Measurements from ENCODE around the gene TIMM10. TPM values are rescaled to one million over a fixed set of nuclear protein-coding genes. Genes with fewer than 3 reads are reported as not detected.

Gene TIMM10
- polyA plus RNA-seq, 2 donors = 38.8 to 61.6 TPM

- Histone ChIP-seq H3K27me3 (ENCODE audit: control insufficient read depth in 1 of 2, insufficient read depth in 2 of 2, low read length in 2 of 2) (no peaks in the 10 kb centered on the region), H3K9me3 (ENCODE audit: control insufficient read depth in 2 of 2, insufficient read depth in 1 of 2, low read depth in 1 of 2, low read length in 1 of 2) (no peaks in the 10 kb centered on the region), H3K27ac (ENCODE audit: low read depth in 2 of 2, low read length in 1 of 2) (no peak overlapping the region), H3K4me1 (ENCODE audit: control insufficient read depth in 2 of 2, insufficient read depth in 2 of 2, low read length in 1 of 2) (peaks cover 2 to 3% of the 10 kb centered on the region in 2 donors), H3K36me3 (ENCODE audit: control insufficient read depth in 2 of 2, insufficient read depth in 2 of 2, low read length in 1 of 2) (peaks cover 0 to 9% of the 10 kb centered on the region in 2 donors), H3K4me3 (ENCODE audit: low read depth in 1 of 2, low read length in 2 of 2) (no peak overlapping the region)
- 76 to 79% methylated on average over 4 of the region's 4 CpGs for WGBS, 2 donors
Measured at GRCh38 chr11:57560146-57560545, 29.6 kb upstream of the TIMM10 start.

GRCh38 chr11:57556041-57556440 is 25.5 kb upstream of the TIMM10 start:
- Histone ChIP-seq H3K9me3 (ENCODE audit: control insufficient read depth in 2 of 2, insufficient read depth in 1 of 2, low read depth in 1 of 2, low read length in 1 of 2) (no peaks in the 10 kb centered on the region), H3K27me3 (ENCODE audit: control insufficient read depth in 1 of 2, insufficient read depth in 2 of 2, low read length in 2 of 2) (no peaks in the 10 kb centered on the region), H3K27ac (ENCODE audit: low read depth in 2 of 2, low read length in 1 of 2) (no peak overlapping the region), H3K4me3 (ENCODE audit: low read depth in 1 of 2, low read length in 2 of 2) (no peak overlapping the region), H3K36me3 (ENCODE audit: control insufficient read depth in 2 of 2, insufficient read depth in 2 of 2, low read length in 1 of 2) (peaks cover 16 to 27% of the 10 kb centered on the region in 2 donors), H3K4me1 (ENCODE audit: control insufficient read depth in 2 of 2, insufficient read depth in 2 of 2, low read length in 1 of 2) (no peaks in the 10 kb centered on the region)
- 66 to 77% methylated on average over 8 of the region's 8 CpGs for WGBS, 2 donors

DNA sequence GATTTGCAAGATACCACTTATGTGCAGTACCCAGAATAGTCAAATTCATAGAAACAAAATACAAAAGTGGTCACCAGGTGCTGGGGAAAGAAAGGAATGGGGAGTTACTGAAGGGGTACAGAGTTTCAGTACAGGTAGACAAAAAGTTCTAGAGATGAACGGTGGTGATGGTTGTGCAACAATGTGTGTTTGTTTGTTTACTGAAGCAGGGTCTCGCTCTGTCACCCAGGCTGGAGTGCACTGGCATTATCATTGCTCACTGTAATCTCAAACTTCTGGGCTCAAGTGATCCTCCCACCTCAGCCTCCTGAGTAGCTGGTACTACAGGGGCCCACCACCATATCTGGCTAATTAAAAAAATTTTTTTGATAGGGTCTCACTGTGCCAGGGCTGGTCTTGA is 24.8 kb upstream of the TIMM10 start:
- H3K36me3 ChIP-seq (ENCODE audit: control insufficient read depth in 2 of 2, insufficient read depth in 2 of 2, low read length in 1 of 2) = peaks cover 16 to 27% of the 10 kb centered on the region in 2 donors
- no peak overlapping the region for H3K27ac ChIP-seq (ENCODE audit: low read depth in 2 of 2, low read length in 1 of 2)
- no peak overlapping the region for H3K4me3 ChIP-seq (ENCODE audit: low read depth in 1 of 2, low read length in 2 of 2)
- H3K9me3 ChIP-seq (ENCODE audit: control insufficient read depth in 2 of 2, insufficient read depth in 1 of 2, low read depth in 1 of 2, low read length in 1 of 2) = no peaks in the 10 kb centered on the region
- WGBS, 2 donors = 86 to 93% methylated on average over 2 of the region's 2 CpGs
- H3K4me1 ChIP-seq (ENCODE audit: control insufficient read depth in 2 of 2, insufficient read depth in 2 of 2, low read length in 1 of 2) = no peaks in the 10 kb centered on the region
- no peaks in the 10 kb centered on the region for H3K27me3 ChIP-seq (ENCODE audit: control insufficient read depth in 1 of 2, insufficient read depth in 2 of 2, low read length in 2 of 2)

DNA sequence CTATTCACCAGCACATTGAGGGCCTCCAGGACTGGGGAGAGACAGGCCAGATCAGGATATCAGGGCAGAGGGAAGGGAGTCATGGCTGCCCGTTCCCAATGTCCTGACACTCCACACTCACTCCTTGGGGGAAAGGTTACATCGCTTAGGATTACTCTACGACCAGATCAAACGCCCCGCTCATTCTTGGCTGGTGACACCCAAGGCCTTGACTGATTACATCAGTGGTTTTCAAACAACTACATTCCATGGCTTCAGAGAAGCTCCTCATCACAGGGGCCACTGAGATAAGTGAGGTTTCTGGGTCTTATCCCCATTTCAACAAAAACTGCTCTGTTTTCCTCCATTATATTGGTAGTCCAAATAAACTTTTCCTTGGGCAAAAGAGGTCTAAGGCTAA is 21.9 kb upstream of the TIMM10 start:
- Histone ChIP-seq H3K36me3 (ENCODE audit: control insufficient read depth in 2 of 2, insufficient read depth in 2 of 2, low read length in 1 of 2) (peaks cover 16 to 32% of the 10 kb centered on the region in 2 donors), H3K4me1 (ENCODE audit: control insufficient read depth in 2 of 2, insufficient read depth in 2 of 2, low read length in 1 of 2) (no peaks in the 10 kb centered on the region), H3K9me3 (ENCODE audit: control insufficient read depth in 2 of 2, insufficient read depth in 1 of 2, low read depth in 1 of 2, low read length in 1 of 2) (no peaks in the 10 kb centered on the region), H3K27ac (ENCODE audit: low read depth in 2 of 2, low read length in 1 of 2) (no peak overlapping the region), H3K4me3 (ENCODE audit: low read depth in 1 of 2, low read length in 2 of 2) (no peak overlapping the region), H3K27me3 (ENCODE audit: control insufficient read depth in 1 of 2, insufficient read depth in 2 of 2, low read length in 2 of 2) (no peaks in the 10 kb centered on the region)
- WGBS, 2 donors = 67 to 86% methylated on average over 5 of the region's 5 CpGs

GRCh38 chr11:57551941-57552340 is 21.4 kb upstream of the TIMM10 start:
- H3K36me3 ChIP-seq (ENCODE audit: control insufficient read depth in 2 of 2, insufficient read depth in 2 of 2, low read length in 1 of 2) = peaks cover 16 to 32% of the 10 kb centered on the region in 2 donors
- 75 to 91% methylated on average over 4 of the region's 4 CpGs for WGBS, 2 donors

DNA sequence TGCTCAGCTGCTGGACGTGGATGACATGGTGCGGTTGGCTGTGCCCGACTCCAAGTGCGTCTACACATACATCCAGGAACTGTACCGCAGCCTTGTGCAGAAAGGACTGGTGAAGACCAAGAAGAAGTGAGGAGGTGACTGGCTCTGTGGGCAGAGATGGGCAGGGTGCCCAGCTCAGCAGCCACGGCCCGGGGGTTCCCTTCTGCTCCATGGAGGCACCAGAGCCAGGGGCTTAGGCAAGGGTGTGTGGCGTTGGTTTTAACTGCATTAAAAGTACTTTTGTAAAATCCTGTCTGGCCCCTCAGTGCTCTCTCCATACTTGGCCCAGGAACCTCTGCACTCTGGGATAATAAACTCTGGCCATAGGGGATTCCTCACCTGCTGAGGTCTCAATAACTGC is 19.4 kb upstream of the TIMM10 start:
- Histone ChIP-seq H3K4me3 (ENCODE audit: low read depth in 1 of 2, low read length in 2 of 2) (no peak overlapping the region), H3K4me1 (ENCODE audit: control insufficient read depth in 2 of 2, insufficient read depth in 2 of 2, low read length in 1 of 2) (no peaks in the 10 kb centered on the region), H3K36me3 (ENCODE audit: control insufficient read depth in 2 of 2, insufficient read depth in 2 of 2, low read length in 1 of 2) (peaks cover 16 to 27% of the 10 kb centered on the region in 2 donors), H3K27me3 (ENCODE audit: control insufficient read depth in 1 of 2, insufficient read depth in 2 of 2, low read length in 2 of 2) (no peaks in the 10 kb centered on the region), H3K9me3 (ENCODE audit: control insufficient read depth in 2 of 2, insufficient read depth in 1 of 2, low read depth in 1 of 2, low read length in 1 of 2) (no peaks in the 10 kb centered on the region), H3K27ac (ENCODE audit: low read depth in 2 of 2, low read length in 1 of 2) (no peak overlapping the region)
- 84 to 88% methylated on average over 8 of the region's 8 CpGs for WGBS, 2 donors

More at GRCh38 chr11:57551941-57552340, 21.4 kb upstream of the TIMM10 start:
- Histone ChIP-seq H3K4me1 (ENCODE audit: control insufficient read depth in 2 of 2, insufficient read depth in 2 of 2, low read length in 1 of 2) (no peaks in the 10 kb centered on the region), H3K27ac (ENCODE audit: low read depth in 2 of 2, low read length in 1 of 2) (no peak overlapping the region), H3K27me3 (ENCODE audit: control insufficient read depth in 1 of 2, insufficient read depth in 2 of 2, low read length in 2 of 2) (no peaks in the 10 kb centered on the region), H3K9me3 (ENCODE audit: control insufficient read depth in 2 of 2, insufficient read depth in 1 of 2, low read depth in 1 of 2, low read length in 1 of 2) (no peaks in the 10 kb centered on the region), H3K4me3 (ENCODE audit: low read depth in 1 of 2, low read length in 2 of 2) (no peak overlapping the region)

- WGBS, 2 donors = 41 to 47% methylated on average over 6 of the region's 6 CpGs
- Histone ChIP-seq H3K27ac (ENCODE audit: low read depth in 2 of 2, low read length in 1 of 2) (no peak overlapping the region), H3K4me1 (ENCODE audit: control insufficient read depth in 2 of 2, insufficient read depth in 2 of 2, low read length in 1 of 2) (no peaks in the 10 kb centered on the region), H3K9me3 (ENCODE audit: control insufficient read depth in 2 of 2, insufficient read depth in 1 of 2, low read depth in 1 of 2, low read length in 1 of 2) (no peaks in the 10 kb centered on the region), H3K36me3 (ENCODE audit: control insufficient read depth in 2 of 2, insufficient read depth in 2 of 2, low read length in 1 of 2) (peaks cover 12 to 18% of the 10 kb centered on the region in 2 donors), H3K4me3 (ENCODE audit: low read depth in 1 of 2, low read length in 2 of 2) (no peak overlapping the region), H3K27me3 (ENCODE audit: control insufficient read depth in 1 of 2, insufficient read depth in 2 of 2, low read length in 2 of 2) (no peaks in the 10 kb centered on the region)
Measured at GRCh38 chr11:57547854-57548377, 17.4 kb upstream of the TIMM10 start.

DNA sequence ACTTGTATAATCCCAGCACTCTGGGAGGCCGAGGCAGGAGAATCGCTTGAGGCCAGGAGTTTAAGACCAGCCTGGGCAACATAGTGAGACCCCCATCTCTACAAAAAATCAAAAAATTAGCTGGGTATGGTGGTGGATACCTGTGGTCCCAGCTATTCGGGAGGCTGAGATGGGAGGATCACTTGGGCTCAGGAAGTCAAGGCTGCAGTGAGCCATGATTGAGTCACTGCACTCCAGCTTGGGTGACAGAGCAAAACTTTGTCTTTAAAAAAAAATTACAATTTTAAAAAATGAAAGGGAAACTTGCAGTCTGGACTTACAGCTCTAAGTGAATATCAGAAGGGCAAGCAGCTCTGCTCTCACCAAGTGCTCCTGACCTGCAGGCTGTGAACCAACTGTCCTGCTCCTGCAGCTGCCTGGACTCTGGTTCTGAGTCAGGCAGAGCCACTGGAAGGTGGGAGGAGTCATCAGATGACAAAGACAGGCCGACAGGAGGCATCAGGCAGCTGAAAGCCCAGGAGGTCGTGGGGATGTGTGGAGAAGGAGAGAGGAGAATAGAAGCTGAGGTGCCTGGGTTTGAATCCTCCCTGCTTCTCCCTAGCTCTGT is 16.4 kb upstream of the TIMM10 start:
- WGBS, 2 donors = 60 to 73% methylated on average over 5 of the region's 5 CpGs
- H3K9me3 ChIP-seq (ENCODE audit: control insufficient read depth in 2 of 2, insufficient read depth in 1 of 2, low read depth in 1 of 2, low read length in 1 of 2) = no peaks in the 10 kb centered on the region
- no peak overlapping the region for H3K27ac ChIP-seq (ENCODE audit: low read depth in 2 of 2, low read length in 1 of 2)
- no peaks in the 10 kb centered on the region for H3K4me1 ChIP-seq (ENCODE audit: control insufficient read depth in 2 of 2, insufficient read depth in 2 of 2, low read length in 1 of 2)
- H3K4me3 ChIP-seq (ENCODE audit: low read depth in 1 of 2, low read length in 2 of 2) = no peak overlapping the region
- H3K36me3 ChIP-seq (ENCODE audit: control insufficient read depth in 2 of 2, insufficient read depth in 2 of 2, low read length in 1 of 2) = peaks cover 6 to 11% of the 10 kb centered on the region in 2 donors
- H3K27me3 ChIP-seq (ENCODE audit: control insufficient read depth in 1 of 2, insufficient read depth in 2 of 2, low read length in 2 of 2) = no peaks in the 10 kb centered on the region

DNA sequence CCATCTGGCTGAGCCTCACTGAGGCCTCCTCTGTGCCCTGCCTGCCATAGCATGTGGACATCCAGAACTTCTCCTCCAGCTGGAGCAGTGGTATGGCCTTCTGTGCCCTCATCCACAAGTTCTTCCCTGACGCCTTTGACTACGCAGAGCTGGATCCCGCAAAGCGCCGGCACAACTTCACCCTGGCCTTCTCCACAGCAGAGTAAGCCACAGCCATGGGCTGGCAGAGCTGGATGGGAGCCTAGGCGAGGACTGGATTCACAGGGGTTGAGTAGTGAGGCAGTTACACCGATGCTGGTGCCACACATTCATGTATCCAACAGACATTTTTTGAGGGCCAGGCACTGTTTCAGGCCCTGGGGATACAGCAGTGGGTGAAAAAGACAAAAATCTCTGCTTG is 15.9 kb upstream of the TIMM10 start:
- Histone ChIP-seq H3K9me3 (ENCODE audit: control insufficient read depth in 2 of 2, insufficient read depth in 1 of 2, low read depth in 1 of 2, low read length in 1 of 2) (no peaks in the 10 kb centered on the region), H3K4me1 (ENCODE audit: control insufficient read depth in 2 of 2, insufficient read depth in 2 of 2, low read length in 1 of 2) (no peaks in the 10 kb centered on the region), H3K27ac (ENCODE audit: low read depth in 2 of 2, low read length in 1 of 2) (no peak overlapping the region), H3K36me3 (ENCODE audit: control insufficient read depth in 2 of 2, insufficient read depth in 2 of 2, low read length in 1 of 2) (peaks cover 1 to 9% of the 10 kb centered on the region in 2 donors), H3K27me3 (ENCODE audit: control insufficient read depth in 1 of 2, insufficient read depth in 2 of 2, low read length in 2 of 2) (no peaks in the 10 kb centered on the region), H3K4me3 (ENCODE audit: low read depth in 1 of 2, low read length in 2 of 2) (no peak overlapping the region)
- 95 to 97% methylated on average over 7 of the region's 7 CpGs for WGBS, 2 donors

DNA sequence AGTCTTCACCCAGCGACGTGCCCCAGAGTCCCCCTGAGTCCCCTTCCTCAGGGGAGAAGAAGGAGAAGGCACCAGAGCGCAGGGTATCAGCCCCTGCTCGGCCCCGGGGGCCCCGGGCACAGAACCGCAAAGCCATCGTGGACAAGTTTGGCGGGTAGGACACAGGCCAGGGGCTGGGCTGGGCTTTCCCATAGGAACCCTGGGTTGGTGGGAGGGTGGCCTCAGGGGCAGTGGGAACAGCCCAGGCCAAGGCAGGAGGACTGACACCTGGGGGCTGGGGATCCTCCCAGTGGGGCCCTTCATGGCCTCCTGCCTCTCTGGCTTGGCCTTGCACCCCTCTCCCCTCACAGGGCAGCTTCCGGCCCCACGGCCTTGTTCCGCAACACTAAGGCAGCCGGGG is 15.3 kb upstream of the TIMM10 start:
- WGBS, 2 donors = 91 to 93% methylated on average over 13 of the region's 13 CpGs

More for the DNA sequence above, 15.3 kb upstream of the TIMM10 start:
- no peaks in the 10 kb centered on the region for H3K9me3 ChIP-seq (ENCODE audit: control insufficient read depth in 2 of 2, insufficient read depth in 1 of 2, low read depth in 1 of 2, low read length in 1 of 2)
- H3K36me3 ChIP-seq (ENCODE audit: control insufficient read depth in 2 of 2, insufficient read depth in 2 of 2, low read length in 1 of 2) = peaks cover 0 to 9% of the 10 kb centered on the region in 2 donors
- H3K4me3 ChIP-seq (ENCODE audit: low read depth in 1 of 2, low read length in 2 of 2) = no peak overlapping the region
- H3K4me1 ChIP-seq (ENCODE audit: control insufficient read depth in 2 of 2, insufficient read depth in 2 of 2, low read length in 1 of 2) = no peaks in the 10 kb centered on the region
- no peak overlapping the region for H3K27ac ChIP-seq (ENCODE audit: low read depth in 2 of 2, low read length in 1 of 2)
- no peaks in the 10 kb centered on the region for H3K27me3 ChIP-seq (ENCODE audit: control insufficient read depth in 1 of 2, insufficient read depth in 2 of 2, low read length in 2 of 2)
